ENCODE results near the gene RPS6KA2.
"Not testable (repeated sequence)": the region's sequence is repeated elsewhere in the genome, so short reads cannot be mapped to it uniquely, and the experiment has no call there.

The RPS6KA2 gene

GRCh38 chr6:166635013-166635970, 8.2 kb upstream of the RPS6KA2 start:
- no peak for DNase-seq (ENCODE audit: low read depth in 2 of 2)

DNA sequence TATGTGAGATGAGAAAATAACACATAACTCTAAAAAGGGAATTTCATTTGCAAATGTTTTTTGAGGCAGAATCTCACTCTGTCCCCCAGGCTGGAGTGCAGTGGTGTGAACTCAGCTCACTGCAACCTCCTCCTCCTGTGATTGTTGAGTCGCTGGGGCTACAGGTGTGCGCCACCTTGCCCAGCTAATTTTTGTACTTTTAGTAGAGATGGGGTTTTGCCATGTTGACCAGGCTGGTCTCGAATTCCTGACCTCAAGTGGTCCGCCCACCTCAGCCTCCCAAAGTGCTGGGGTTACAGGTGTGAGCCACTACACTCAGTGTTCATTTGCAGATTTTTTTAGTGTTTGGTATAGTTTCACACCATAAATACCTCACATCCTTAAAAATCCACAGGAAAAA, 7.5 kb upstream of the RPS6KA2 start:
- not testable (repeated sequence) for DNase-seq (ENCODE audit: low read depth in 2 of 2)

- DNase-seq (ENCODE audit: low read depth in 2 of 2), result no peak
Measured at GRCh38 chr6:166633732-166634535, 6.9 kb upstream of the RPS6KA2 start.

DNA sequence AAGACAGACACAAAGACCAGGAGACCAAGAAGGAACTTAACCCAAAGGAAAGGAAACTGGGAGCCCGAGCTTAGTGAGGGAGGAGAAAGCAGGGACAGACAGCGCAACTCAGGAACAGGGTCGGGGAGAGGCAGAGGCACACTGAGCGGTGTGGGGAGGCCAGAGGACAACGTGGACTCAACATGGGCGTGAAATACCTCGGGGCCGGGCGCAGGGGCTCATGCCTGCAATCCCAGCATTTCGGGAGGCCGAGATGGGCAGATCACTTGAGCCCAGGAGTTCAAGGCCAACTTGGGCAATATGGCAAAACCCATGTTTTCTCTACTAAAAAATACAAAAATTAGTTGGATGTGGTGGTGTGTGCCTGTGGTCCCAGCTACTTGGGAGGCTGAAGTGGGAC, 5.7 kb upstream of the RPS6KA2 start:
- no peak for DNase-seq (ENCODE audit: low read depth in 2 of 2)

GRCh38 chr6:166630462-166630861, 3.4 kb upstream of the RPS6KA2 start:
- no peak for DNase-seq (ENCODE audit: low read depth in 2 of 2)

GRCh38 chr6:166629628-166630027, 2.6 kb upstream of the RPS6KA2 start:
- no peak for DNase-seq (ENCODE audit: low read depth in 2 of 2)

GRCh38 chr6:166627875-166628801, 1.1 kb upstream of the RPS6KA2 start:
- no peak for DNase-seq (ENCODE audit: low read depth in 2 of 2)

DNA sequence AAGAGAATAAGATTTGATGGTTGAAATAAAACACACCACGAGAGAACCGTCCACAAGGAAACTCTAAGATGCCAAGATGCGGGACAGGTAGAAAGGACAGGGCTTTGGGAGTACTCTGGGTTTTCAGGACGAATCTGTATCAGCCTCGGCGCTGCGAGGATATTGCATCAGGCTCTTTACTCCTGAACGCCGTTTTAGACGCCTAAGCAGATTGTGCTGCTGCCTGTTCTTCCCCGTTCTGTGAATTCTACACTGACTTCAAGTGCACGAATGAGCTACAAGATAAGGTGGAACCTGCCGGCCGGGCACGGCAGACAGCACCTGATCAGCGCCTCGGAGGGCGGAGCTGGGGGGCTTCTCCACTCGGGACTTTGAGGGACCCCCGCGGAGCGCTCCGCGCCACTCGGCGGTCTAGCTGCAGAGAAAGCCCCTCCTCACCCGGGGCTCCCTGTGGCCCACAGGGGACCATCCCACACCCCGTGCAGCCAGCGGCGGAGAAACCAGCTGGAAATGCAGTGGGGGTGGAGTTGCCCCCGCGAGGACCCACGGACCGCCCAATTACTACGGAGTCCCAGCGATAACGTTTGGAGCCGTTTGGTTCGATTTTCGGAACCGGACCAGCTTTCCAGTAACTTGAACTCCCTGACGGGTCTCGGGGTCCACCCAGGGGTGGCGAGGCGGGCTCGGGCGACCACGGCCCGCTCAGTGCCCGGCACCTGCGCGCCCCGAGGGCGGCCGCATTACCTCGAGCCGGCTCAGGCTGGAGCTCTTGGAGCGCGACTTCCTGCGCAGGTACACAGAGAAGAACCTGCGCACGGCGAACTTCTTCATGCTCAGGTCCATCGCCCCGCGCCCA, 646 bp downstream of the RPS6KA2 start:
- no peak for DNase-seq (ENCODE audit: low read depth in 2 of 2)

DNA sequence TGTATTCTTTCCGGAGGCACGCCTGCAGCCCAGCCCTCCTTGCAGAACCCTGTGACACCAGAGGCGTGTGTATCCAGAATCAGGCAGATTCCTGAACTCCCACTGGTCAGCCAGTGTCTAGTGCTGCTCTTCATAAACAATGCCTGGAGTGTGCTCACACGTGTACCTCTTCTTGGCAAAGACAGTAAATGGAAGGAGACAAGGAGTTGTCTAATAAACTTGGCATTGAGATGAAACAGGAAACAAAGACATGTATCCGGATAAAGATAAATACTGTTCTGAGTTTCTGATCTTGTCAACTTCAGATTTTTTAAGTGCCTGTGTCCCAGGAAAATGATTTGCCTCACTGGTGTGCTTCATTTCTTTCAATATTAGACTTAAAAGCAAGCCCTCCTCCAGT, 1.7 kb downstream of the RPS6KA2 start:
- DNase-seq (ENCODE audit: low read depth in 2 of 2), result no peak

- DNase-seq (ENCODE audit: low read depth in 2 of 2), result no peak
Measured at GRCh38 chr6:166624275-166624674, 2.8 kb downstream of the RPS6KA2 start.

DNA sequence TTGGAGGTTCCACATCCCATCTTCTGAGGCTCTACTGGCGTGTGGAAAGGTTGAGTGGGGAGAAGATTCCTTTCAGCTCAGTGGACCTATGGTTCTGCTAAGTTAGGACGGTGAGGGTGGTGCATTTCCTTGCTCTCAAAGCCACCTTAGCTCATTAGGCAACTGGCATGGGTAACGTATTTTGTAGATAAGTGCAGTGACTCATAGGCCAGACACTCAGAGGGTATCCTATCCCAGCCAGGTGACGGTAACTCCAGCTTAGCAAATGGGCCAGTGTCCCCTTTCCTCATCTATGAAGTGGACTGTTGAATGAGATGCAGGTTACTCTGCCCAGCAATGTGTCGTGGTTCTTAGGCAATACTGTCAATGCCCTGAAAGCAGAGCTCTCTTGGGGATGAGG, 3.7 kb downstream of the RPS6KA2 start:
- no peak for DNase-seq (ENCODE audit: low read depth in 2 of 2)

DNA sequence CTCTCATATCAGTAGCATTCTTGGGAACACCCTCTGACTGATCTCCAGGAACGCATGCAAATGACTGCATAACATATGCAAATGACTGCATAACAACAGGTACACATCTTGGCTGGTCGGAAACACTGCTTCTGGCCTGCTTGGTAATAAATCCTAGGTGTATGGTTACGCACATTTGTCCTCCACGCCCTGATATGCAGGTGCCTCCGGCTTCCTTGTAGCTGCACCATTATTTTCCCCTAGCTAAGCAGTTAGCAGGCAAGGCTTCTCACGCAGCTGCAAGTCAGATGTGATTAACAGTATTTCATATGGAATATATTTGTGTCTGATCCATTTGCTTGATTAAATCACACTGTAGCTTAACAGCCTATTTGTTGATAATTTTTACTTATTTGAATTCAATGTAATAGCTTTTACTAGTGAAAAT, 5.9 kb downstream of the RPS6KA2 start:
- no peak for DNase-seq (ENCODE audit: low read depth in 2 of 2)

DNA sequence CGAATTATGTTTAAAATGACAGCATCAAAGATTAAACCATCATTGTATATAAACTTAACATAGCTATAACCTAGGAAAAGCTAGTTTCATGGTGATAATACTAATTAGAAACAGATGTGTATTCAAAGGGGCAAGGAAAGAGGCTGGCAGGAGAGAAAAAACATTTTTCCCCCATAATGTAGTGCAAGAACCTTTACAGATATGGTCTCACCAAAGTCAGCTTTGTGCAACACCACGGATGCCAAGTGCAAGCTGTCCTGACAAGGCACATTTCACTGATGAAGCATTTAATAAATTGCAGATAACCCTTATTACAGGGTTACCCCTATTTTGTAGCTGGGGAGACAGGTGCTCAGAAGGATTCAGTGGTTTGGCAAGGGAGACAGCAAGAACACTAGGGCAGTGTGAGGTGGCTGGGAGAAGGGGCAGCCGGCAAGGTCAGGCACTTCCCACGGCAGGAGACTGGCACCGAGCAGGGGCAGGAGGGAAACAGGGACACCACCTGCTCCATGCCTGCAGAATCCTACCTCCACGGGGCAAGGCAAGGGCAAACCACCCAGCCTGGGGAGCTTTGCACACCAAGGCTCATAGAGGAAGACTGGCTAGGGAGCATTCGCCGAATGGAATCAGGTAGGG, 6.5 kb downstream of the RPS6KA2 start:
- DNase-seq (ENCODE audit: low read depth in 2 of 2), result no peak

DNA sequence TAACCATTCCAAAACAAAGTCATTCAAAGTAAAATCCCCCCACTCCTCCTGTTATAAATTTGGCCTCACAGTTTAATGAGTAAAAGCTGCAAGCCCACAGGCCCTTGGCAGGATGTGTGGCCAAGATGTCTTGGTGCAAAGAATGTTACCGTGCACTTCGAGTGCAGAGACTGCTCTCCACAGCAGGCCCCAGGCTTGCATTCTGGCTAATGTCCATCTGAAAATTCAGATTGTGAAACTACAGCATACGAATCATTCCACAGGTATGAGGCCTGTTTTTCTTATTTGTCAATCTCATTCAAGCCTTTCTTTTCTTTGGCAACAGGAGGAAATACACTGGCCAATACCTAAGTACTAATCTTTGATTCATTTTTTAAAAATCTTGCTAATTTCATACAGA, 7.1 kb downstream of the RPS6KA2 start:
- DNase-seq (ENCODE audit: low read depth in 2 of 2), result no peak

- no peak for DNase-seq (ENCODE audit: low read depth in 2 of 2)
Measured at GRCh38 chr6:166618866-166619761, 7.9 kb downstream of the RPS6KA2 start.

GRCh38 chr6:166618251-166618650, 8.8 kb downstream of the RPS6KA2 start:
- no peak for DNase-seq (ENCODE audit: low read depth in 2 of 2)

DNA sequence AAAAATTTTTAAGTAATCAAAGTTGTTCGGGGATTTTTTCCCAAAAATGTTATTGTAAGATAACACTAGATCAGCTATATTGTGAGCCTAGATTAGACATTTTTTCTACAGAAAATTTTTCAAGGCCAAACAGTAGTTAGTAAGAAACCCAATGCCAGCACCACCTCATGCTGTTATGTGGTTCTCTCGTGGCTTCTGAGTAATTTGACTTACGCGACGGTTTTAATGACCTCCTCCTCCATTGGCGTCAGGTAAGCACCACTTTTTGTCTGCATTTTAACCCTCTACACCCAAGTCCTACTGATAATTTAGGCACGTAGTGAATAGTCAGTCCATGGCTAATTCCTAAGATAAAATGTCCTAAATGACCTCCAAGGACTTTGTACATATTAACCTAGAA, 9.7 kb downstream of the RPS6KA2 start:
- no peak for DNase-seq (ENCODE audit: low read depth in 2 of 2)

DNA sequence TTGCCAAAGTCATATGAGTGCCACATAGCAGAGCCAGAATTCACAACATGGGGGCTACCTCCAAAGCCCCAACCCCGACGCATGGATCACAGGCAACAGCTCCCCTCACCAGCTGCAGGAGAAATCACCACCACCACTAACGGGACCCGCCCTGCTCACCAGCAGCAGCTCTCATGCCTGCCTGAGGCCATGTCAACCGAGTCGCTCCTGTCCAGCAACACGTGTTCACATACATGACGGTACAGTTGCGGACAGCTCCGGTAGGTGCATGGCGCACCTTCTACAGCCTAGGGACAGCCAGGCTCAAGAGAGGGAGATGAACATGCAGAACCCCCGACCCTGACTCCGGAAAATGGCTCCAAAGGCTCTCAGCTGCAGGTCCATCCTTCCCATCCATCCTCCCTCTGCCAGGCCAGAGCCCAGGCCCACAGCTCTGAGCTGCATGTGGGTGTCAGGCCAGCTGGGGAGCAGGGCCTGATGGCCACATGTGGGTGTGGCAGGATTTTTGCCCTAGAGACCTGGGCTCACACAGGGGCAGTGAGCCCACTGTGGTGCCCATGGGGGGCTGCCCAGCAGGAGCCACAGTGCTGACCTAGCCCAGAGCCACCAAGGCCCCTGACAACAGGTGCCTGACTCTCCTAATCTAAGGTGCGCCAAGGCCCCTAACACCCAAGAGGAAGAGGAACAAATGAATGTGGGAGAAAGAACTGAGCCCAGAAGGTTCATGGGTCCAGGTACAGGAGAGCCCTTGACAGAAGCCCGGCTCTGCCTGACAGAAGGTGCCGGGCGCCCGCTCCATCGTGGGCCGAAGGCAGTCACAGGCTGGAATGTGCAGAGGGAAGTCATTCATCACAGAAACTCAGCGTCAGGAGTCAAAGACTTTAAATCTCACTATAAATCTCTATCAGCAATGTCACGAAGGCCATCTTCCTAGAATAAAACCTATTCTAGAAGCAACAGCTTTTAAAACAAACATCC, 10.5 kb downstream of the RPS6KA2 start:
- no peak for DNase-seq (ENCODE audit: low read depth in 2 of 2)
